Omental fat pad (tissue), 4 donors: ENCODE measurements around the gene GALNT10. TPM values are rescaled to one million over a fixed set of nuclear protein-coding genes. Genes with fewer than 3 reads are reported as not detected.

ENCODE experiments used
- ATAC-seq: fragments of 150-250 bp; one replicate; pipeline ENCODE4 v1.9.1; 2016; ENCODE audit warnings: mild to moderate bottlenecking, moderate library complexity; ENCODE audit not compliant: low FRiP score
- DNase-seq: peaks from one replicate; pipeline ENCODE4 v3.0.0-alpha.2; 2019; ENCODE audit warnings: low spot score
- CTCF ChIP-seq, 3 donors: fragments of 450-650 bp; IDR thresholded peaks; one replicate each; pipeline ENCODE4 v1.5.1; 2016 to 2017; ENCODE audit warnings: antibody characterized with exemption in 3 of 3, mild to moderate bottlenecking in 3 of 3, moderate library complexity in 2 of 3
- total RNA-seq, 4 donors: library from RNA; depleted of rRNA; stranded (reverse); fragments of >200 nt; gene quantifications; one replicate each; pipeline ENCODE4 v1.1.0, GENCODE V29; 2016

GALNT10 gene
- total RNA-seq, 4 donors from 2014 or later: 21.3 to 49.7 (median 27.2) TPM

GRCh38 chr5:154205441-154206117 is 15.0 kb downstream of the GALNT10 start:
- DNase-seq (no peak), ATAC-seq (no peak)
- TF ChIP-seq CTCF (IDR thresholded peaks at IDR 0.05): no peak

GRCh38 chr5:154206311-154206710 is 15.8 kb downstream of the GALNT10 start:
- DNase-seq: no peak
- no peak for ATAC-seq
- no peak for TF ChIP-seq CTCF (IDR thresholded peaks at IDR 0.05)

- TF ChIP-seq CTCF (IDR thresholded peaks at IDR 0.05): no peak
- ATAC-seq (no peak), DNase-seq (no peak)
Measured at GRCh38 chr5:154207204-154207603, 16.7 kb downstream of the GALNT10 start.

GRCh38 chr5:154209591-154210081 is 19.1 kb downstream of the GALNT10 start:
- no peak for DNase-seq
- TF ChIP-seq CTCF (IDR thresholded peaks at IDR 0.05): no peak
- ATAC-seq: no peak

- ATAC-seq (no peak), DNase-seq (no peak)
- TF ChIP-seq CTCF (IDR thresholded peaks at IDR 0.05): no peak
Measured at GRCh38 chr5:154210163-154210562, 19.6 kb downstream of the GALNT10 start.

- DNase-seq (no peak), ATAC-seq (no peak)
- no peak for TF ChIP-seq CTCF (IDR thresholded peaks at IDR 0.05)
Measured at GRCh38 chr5:154211641-154212390, 21.3 kb downstream of the GALNT10 start.
